Adrenal gland (tissue), 5 donors: ENCODE measurements around the gene LAMC2.

Experiments used
- CTCF ChIP-seq, 6 experiments: fragments of 450-650 bp in 4 of 6; fragments of 200-600 bp in 2 of 6; sonication (generic) in 1 of 6; IDR thresholded peaks; 1 replicate in 5 of 6; 2 replicates in 1 of 6; pipeline versions ENCODE4 v1.5.1 to v1.8.0; 2016 to 2021; ENCODE audit warnings: antibody characterized with exemption in 6 of 6, mild to moderate bottlenecking in 2 of 6, moderate library complexity in 1 of 6
- POLR2A ChIP-seq, 2 donors: fragments of 450-650 bp; IDR thresholded peaks; one replicate each; pipeline ENCODE4 v1.6.1; 2017; ENCODE audit warnings: antibody characterized with exemption in 2 of 2, mild to moderate bottlenecking in 2 of 2, moderate library complexity in 1 of 2
- donor health status: DM: no; HTN: no; CAD: no.

GRCh38 chr1:183164340-183164739, 21.7 kb upstream of the LAMC2 start:
- no peak for TF ChIP-seq CTCF (IDR thresholded peaks at IDR 0.05)
- no peak for TF ChIP-seq POLR2A (IDR thresholded peaks at IDR 0.05)
